ENCODE measurements around the gene AGAP3. TPM values are rescaled to one million over a fixed set of nuclear protein-coding genes. Genes with fewer than 3 reads are reported as not detected.

AGAP3 gene
- total RNA-seq, 1 donor from 2014 or later, result 77.8 TPM

GRCh38 chr7:151174246-151175046 is 88.2 kb downstream of the AGAP3 start:
- no peak for TF ChIP-seq CTCF (IDR thresholded peaks at IDR 0.05)
- DNase-seq (ENCODE audit: low spot score), result peak; percentile 93
- H3K36me3 Mint-ChIP-seq (ENCODE audit: low read depth), result no peaks in the 10 kb centered on the region
- no peak overlapping the region for H3K27ac Mint-ChIP-seq (ENCODE audit: unreplicated experiment)
- no peaks in the 10 kb centered on the region for H3K9me3 Mint-ChIP-seq (ENCODE audit: low read depth)
- H3K27me3 Mint-ChIP-seq (ENCODE audit: low read depth), result peaks cover 47% of the 10 kb centered on the region
- H3K4me3 Mint-ChIP-seq (ENCODE audit: unreplicated experiment), result no peak overlapping the region
- no peaks in the 10 kb centered on the region for H3K4me1 Mint-ChIP-seq (ENCODE audit: low read depth)

- Mint-ChIP-seq H3K27me3 (ENCODE audit: low read depth) (peaks cover 48% of the 10 kb centered on the region), H3K4me1 (ENCODE audit: low read depth) (no peaks in the 10 kb centered on the region), H3K9me3 (ENCODE audit: low read depth) (no peaks in the 10 kb centered on the region), H3K36me3 (ENCODE audit: low read depth) (no peaks in the 10 kb centered on the region), H3K4me3 (ENCODE audit: unreplicated experiment) (no peak overlapping the region), H3K27ac (ENCODE audit: unreplicated experiment) (no peak overlapping the region)
- TF ChIP-seq CTCF (IDR thresholded peaks at IDR 0.05), result no peak
- DNase-seq (ENCODE audit: low spot score), result no peak
Measured at GRCh38 chr7:151175047-151175792, 88.9 kb downstream of the AGAP3 start.

- Mint-ChIP-seq H3K9me3 (ENCODE audit: low read depth) (no peaks in the 10 kb centered on the region), H3K4me1 (ENCODE audit: low read depth) (no peaks in the 10 kb centered on the region), H3K27me3 (ENCODE audit: low read depth) (peaks cover 49% of the 10 kb centered on the region), H3K4me3 (ENCODE audit: unreplicated experiment) (no peak overlapping the region), H3K27ac (ENCODE audit: unreplicated experiment) (no peak overlapping the region), H3K36me3 (ENCODE audit: low read depth) (no peaks in the 10 kb centered on the region)
- no peak for DNase-seq (ENCODE audit: low spot score)
- TF ChIP-seq CTCF (IDR thresholded peaks at IDR 0.05), result no peak
Measured at GRCh38 chr7:151175793-151176311, 89.6 kb downstream of the AGAP3 start.

GRCh38 chr7:151176401-151176800 is 90.1 kb downstream of the AGAP3 start:
- H3K27me3 Mint-ChIP-seq (ENCODE audit: low read depth), result peaks cover 49% of the 10 kb centered on the region

More at GRCh38 chr7:151176401-151176800, 90.1 kb downstream of the AGAP3 start:
- Mint-ChIP-seq H3K9me3 (ENCODE audit: low read depth) (no peaks in the 10 kb centered on the region), H3K4me1 (ENCODE audit: low read depth) (no peaks in the 10 kb centered on the region), H3K36me3 (ENCODE audit: low read depth) (no peaks in the 10 kb centered on the region), H3K27ac (ENCODE audit: unreplicated experiment) (no peak overlapping the region), H3K4me3 (ENCODE audit: unreplicated experiment) (no peak overlapping the region)
- no peak for DNase-seq (ENCODE audit: low spot score)
- TF ChIP-seq CTCF (IDR thresholded peaks at IDR 0.05), result no peak

All from chondrocyte (in vitro differentiated cells).